DND-41 (cell line): ENCODE results near the gene POU6F2.

ENCODE experiments used
- CTCF ChIP-seq: IDR thresholded peaks from 2 replicates; pipeline ENCODE4 v1.5.1; 2012; ENCODE audit warnings: borderline replicate concordance, low read length, moderate library complexity, mild to moderate bottlenecking; ENCODE audit not compliant: poor library complexity, severe bottlenecking; ENCODE audit errors: extremely low read depth
- EZH2 ChIP-seq: IDR thresholded peaks from 3 replicates; pipeline ENCODE4 v1.6.1; 2012; ENCODE audit warnings: borderline replicate concordance, low read depth, mild to moderate bottlenecking, moderate library complexity, low read length, inconsistent platforms; ENCODE audit not compliant: severe bottlenecking

GRCh38 chr7:39339591-39339990 is 361.9 kb downstream of the POU6F2 start:
- TF ChIP-seq CTCF (no peak), EZH2 (no peak)
